ENCODE measurements around the gene CYP4F2. TPM values are rescaled to one million over a fixed set of nuclear protein-coding genes. Genes with fewer than 3 reads are reported as not detected.
"Not testable (repeated sequence)": the region's sequence is repeated elsewhere in the genome, so short reads cannot be mapped to it uniquely, and the experiment has no call there.

Gene CYP4F2
- total and polyA plus RNA-seq, 2 donors (not counting 1 experiment from before 2014, with no cell fraction given): not detected

DNA sequence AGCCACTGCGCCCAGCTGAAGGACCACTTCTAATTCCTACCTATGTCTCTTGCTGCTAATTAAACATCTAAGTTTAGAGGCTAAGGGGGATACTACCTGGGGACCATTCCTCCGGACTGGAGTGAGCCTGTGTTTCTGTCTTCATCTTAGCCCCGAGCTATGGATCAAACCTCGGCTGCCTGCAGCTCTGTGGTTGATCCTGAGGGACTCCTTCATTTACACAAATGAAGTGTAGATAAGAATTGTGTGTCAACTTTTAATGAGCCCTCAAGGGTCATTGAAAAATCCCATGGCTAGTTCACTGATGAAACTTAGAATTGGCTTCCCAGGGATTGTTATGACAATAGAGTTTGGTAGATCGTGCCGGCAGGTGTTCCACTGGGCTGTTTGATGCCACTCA, 51.0 kb downstream of the CYP4F2 start:
- Histone ChIP-seq H3K27me3 (ENCODE audit: control insufficient read depth, insufficient read depth, low read length) (no peaks in the 10 kb centered on the region), H3K4me3 (replicated peaks in 1 of 4; ENCODE audit: control extremely low read depth in 1 of 4, insufficient read depth in 1 of 4, low read depth in 3 of 4, low read length in 4 of 4) (no peak overlapping the region), H3K36me3 (ENCODE audit: control insufficient read depth, insufficient read depth, low read length) (no peaks in the 10 kb centered on the region), H4K20me1 (ENCODE audit: control insufficient read depth, extremely low read depth, insufficient read depth, low read length) (no peaks in the 10 kb centered on the region), H2AFZ (ENCODE audit: low read length) (no peak overlapping the region), H3K9ac (ENCODE audit: insufficient read depth, low read length) (no peak overlapping the region), H3K79me2 (ENCODE audit: control insufficient read depth, insufficient read depth, low read length) (no peaks in the 10 kb centered on the region), H3K4me2 (ENCODE audit: extremely low read depth, insufficient read depth, low read length) (no peak overlapping the region), H3K4me1 (ENCODE audit: control insufficient read depth, extremely low read depth, insufficient read depth, low read length) (no peaks in the 10 kb centered on the region), H3K27ac (ENCODE audit: insufficient read depth, low read length) (no peak overlapping the region), H3K9me3 (ENCODE audit: control insufficient read depth, insufficient read depth, low read depth, low read length) (no peaks in the 10 kb centered on the region)
- TF ChIP-seq EZH2 (IDR thresholded peaks at IDR 0.05; ENCODE audit: low read length, missing control alignments): no peak
- TF ChIP-seq, protein P1, sequence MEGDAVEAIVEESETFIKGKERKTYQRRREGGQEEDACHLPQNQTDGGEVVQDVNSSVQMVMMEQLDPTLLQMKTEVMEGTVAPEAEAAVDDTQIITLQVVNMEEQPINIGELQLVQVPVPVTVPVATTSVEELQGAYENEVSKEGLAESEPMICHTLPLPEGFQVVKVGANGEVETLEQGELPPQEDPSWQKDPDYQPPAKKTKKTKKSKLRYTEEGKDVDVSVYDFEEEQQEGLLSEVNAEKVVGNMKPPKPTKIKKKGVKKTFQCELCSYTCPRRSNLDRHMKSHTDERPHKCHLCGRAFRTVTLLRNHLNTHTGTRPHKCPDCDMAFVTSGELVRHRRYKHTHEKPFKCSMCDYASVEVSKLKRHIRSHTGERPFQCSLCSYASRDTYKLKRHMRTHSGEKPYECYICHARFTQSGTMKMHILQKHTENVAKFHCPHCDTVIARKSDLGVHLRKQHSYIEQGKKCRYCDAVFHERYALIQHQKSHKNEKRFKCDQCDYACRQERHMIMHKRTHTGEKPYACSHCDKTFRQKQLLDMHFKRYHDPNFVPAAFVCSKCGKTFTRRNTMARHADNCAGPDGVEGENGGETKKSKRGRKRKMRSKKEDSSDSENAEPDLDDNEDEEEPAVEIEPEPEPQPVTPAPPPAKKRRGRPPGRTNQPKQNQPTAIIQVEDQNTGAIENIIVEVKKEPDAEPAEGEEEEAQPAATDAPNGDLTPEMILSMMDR (conservative IDR thresholded peaks at IDR 0.05 in 1 of 2, IDR thresholded peaks at IDR 0.05 in 1 of 2; ENCODE audit: low read depth in 1 of 2, low read length in 2 of 2): no peak
- no peak for DNase-seq (ENCODE audit: low read depth in 2 of 2)

DNA sequence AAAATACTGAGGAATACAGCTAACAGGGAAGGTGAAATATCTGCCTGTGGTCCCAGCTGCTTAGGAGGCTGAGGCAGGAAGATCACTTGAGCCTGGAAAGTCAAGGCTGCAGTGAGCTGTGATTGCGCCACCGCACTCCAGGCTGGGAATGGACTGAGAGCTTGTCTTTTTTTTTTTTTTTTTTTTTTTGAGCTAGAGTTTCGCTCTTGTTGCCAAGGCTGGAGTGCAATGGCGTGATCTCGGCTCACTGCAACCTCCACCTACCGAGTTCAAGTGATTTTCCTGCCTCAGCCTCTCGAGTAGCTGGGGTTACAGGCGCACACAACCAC, 54.0 kb downstream of the CYP4F2 start:
- H3K4me3 ChIP-seq (replicated peaks in 1 of 4; ENCODE audit: control extremely low read depth in 1 of 4, insufficient read depth in 1 of 4, low read depth in 3 of 4, low read length in 4 of 4); H3K79me2 ChIP-seq (ENCODE audit: control insufficient read depth, insufficient read depth, low read length); H3K9ac ChIP-seq (ENCODE audit: insufficient read depth, low read length); H3K36me3 ChIP-seq (ENCODE audit: control insufficient read depth, insufficient read depth, low read length); H3K4me1 ChIP-seq (ENCODE audit: control insufficient read depth, extremely low read depth, insufficient read depth, low read length); H2AFZ ChIP-seq (ENCODE audit: low read length); H3K9me3 ChIP-seq (ENCODE audit: control insufficient read depth, insufficient read depth, low read depth, low read length); H4K20me1 ChIP-seq (ENCODE audit: control insufficient read depth, extremely low read depth, insufficient read depth, low read length); DNase-seq (ENCODE audit: low read depth in 2 of 2); H3K4me2 ChIP-seq (ENCODE audit: extremely low read depth, insufficient read depth, low read length); H3K27me3 ChIP-seq (ENCODE audit: control insufficient read depth, insufficient read depth, low read length); H3K27ac ChIP-seq (ENCODE audit: insufficient read depth, low read length): not testable (repeated sequence)

DNA sequence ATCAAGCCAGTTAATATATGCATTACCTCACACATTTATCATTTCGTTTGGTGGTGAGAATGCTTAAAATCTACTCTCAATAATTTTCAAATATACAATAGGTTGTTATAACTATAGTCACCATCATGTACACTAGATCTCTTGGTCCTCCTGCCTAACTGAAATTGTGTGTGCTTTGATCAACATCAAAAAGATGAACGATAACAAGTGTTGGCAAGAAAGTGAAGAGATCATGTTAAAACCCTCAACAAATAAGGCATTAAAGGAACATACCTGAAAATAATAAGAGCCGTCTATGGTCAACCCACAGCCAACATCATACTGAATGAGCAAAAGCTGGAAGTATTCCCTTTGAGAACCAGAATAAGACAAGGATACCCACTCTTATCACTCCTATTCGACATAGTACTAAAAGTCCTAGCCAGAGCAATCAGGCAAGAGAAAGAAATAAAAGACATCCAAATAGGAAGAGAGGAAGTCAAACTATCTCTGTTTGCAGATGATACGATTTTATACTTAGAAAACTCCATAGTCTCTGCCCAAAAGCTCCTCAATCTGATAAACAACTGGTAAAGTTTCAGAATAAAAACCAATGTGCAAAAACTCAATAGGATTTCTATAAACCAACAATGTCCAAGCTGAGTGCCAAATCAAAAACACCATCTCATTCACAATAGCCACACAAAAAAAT, 54.5 kb downstream of the CYP4F2 start:
- H2AFZ ChIP-seq (ENCODE audit: low read length): no peak overlapping the region
- no peaks in the 10 kb centered on the region for H3K27me3 ChIP-seq (ENCODE audit: control insufficient read depth, insufficient read depth, low read length)
- no peak overlapping the region for H3K4me3 ChIP-seq (replicated peaks in 1 of 4; ENCODE audit: control extremely low read depth in 1 of 4, insufficient read depth in 1 of 4, low read depth in 3 of 4, low read length in 4 of 4)
- H3K79me2 ChIP-seq (ENCODE audit: control insufficient read depth, insufficient read depth, low read length): no peaks in the 10 kb centered on the region
- no peak overlapping the region for H3K4me2 ChIP-seq (ENCODE audit: extremely low read depth, insufficient read depth, low read length)
- H3K27ac ChIP-seq (ENCODE audit: insufficient read depth, low read length): no peak overlapping the region
- no peak for TF ChIP-seq EZH2 (IDR thresholded peaks at IDR 0.05; ENCODE audit: low read length, missing control alignments)
- TF ChIP-seq, protein P1 (conservative IDR thresholded peaks at IDR 0.05 in 1 of 2, IDR thresholded peaks at IDR 0.05 in 1 of 2; ENCODE audit: low read depth in 1 of 2, low read length in 2 of 2): no peak
- no peak overlapping the region for H3K9ac ChIP-seq (ENCODE audit: insufficient read depth, low read length)
- no peaks in the 10 kb centered on the region for H4K20me1 ChIP-seq (ENCODE audit: control insufficient read depth, extremely low read depth, insufficient read depth, low read length)
- no peaks in the 10 kb centered on the region for H3K36me3 ChIP-seq (ENCODE audit: control insufficient read depth, insufficient read depth, low read length)
- no peaks in the 10 kb centered on the region for H3K9me3 ChIP-seq (ENCODE audit: control insufficient read depth, insufficient read depth, low read depth, low read length)
- no peak for DNase-seq (ENCODE audit: low read depth in 2 of 2)
- no peaks in the 10 kb centered on the region for H3K4me1 ChIP-seq (ENCODE audit: control insufficient read depth, extremely low read depth, insufficient read depth, low read length)
